Activated CD4-positive, CD25-positive, alpha-beta regulatory T cell treated with anti-CD3 and anti-CD28 coated beads, Interleukin-2, amount 50 U/mL, for 16 hours (primary cell): ENCODE measurements around the gene CHAD.
"Not testable (repeated sequence)": the region's sequence is repeated elsewhere in the genome, so short reads cannot be mapped to it uniquely, and the experiment has no call there.

Experiments used
- DNase-seq: peaks from one replicate; pipeline ENCODE4 v3.0.0-alpha.2; 2020; ENCODE audit warnings: low read depth, low spot score

CHAD gene

DNA sequence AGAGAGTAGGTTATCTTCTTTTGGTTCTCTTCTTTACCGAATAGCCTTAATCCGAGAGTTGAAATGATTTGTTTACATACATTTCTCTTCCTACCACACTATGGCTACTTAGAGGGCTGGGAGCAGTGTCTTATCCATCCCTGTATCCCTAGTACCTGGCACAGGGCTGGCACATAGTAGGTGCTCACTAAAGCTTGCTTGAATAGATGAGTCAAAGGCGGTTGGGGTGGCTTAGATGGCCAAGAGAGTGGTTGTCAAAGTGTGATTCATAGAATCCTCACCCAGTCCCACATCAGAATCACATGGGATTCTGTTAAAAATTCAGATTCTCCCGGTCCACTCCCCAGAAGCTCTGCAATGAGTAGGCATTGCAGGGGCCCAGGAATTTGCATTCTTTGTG, 11.1 kb downstream of the CHAD start:
- DNase-seq, result no peak

DNA sequence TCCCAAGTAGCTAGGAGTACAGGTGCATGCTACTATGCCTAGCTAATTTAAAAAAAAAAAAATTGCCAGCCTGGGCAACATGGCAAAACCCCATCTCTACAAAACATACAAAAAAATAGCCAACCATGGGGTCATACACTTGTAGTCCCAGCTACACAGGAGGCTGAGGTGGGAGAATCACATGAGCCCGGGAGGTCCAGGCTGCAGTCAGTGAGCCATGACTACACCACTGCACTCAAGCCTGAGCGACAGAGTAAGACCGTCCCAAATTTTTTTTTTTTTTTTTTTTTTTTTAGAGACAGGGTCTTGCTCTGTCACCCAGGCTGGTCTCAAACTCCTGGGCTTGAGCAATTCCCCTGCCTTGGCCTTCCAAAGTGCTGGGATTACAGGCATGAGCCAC, 14.8 kb downstream of the CHAD start:
- no peak for DNase-seq

DNA sequence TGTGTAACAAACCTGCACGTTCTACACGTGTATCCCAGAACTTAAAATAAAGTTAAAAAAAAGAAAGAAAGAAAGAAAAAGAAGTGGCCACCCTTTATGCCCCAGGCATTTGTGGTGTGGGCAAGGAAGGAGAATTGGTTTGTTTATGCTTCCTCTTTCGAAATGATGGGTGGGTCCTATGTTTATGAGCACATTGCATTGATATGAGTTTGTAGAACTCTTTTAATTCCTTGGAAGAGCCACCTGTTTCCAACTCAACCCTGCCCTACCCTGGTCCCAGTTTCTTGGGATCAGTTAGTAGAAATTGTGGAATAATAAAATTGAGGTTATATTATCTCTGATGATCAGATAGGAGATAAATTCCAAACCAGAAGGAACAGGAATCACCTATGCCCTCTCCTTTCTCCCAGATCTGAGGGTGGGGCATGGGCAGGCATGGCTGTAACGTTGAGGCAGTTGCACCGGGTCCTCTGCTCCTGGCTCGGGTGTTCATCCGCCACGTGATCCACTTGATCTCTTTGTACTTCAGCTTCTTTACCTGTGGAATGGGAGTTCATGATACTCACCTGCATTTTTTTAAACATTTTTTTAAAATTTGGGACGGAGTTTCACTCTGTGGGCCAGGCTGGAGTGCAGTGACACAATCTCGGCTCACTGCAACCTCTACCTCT, 15.9 kb downstream of the CHAD start:
- DNase-seq, result no peak

DNA sequence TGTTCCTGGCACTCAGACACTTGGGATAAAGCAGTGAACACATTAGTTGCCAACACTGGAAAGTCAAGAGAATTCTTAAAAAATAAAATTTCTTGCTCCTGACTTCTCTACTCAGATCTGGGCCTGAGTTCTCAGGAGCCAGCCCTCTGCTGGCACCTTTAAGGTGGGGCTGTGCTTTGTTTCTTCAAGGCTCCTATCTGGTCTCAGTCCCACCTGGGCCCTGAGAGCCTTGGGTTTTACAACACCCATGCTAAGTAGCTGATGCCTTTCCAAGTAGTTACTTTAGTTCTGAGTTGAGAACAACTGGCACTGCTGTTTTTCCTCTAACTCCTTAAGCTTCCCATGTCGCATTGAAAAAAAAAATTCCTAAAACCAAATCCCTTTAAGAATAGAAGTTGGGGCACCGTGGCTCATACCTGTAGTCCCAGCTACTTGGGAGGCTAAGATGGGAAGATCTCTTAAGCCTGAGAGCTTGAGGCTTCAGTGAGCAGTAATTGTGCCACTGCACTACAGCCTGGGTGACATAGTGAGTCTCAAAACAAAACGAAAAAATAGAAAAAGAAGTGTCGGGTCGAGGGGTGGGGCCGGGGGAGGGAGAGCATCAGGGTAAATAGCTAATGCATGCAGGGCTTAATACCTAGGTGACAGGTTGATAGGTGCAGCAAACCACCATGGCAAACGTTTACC, 16.6 kb downstream of the CHAD start:
- DNase-seq, result no peak

DNA sequence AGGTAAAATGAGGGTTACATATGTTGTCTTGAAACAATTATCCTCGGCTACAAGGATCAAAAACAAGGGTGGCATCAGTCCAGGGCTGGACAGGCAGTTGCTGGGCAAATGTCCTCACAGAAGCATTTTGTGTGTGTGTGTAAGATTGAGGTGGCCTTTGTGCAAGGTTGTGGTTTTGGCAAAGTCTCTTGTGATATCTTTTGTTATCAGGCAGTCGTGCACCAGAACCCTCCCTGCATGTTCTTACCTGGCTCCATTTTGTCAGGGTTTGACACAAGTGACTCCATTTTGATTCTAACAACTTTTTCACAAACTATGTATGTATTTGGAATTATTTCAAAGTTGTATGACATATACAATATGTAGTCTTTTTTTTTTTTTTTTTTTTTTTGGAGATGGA, 20.0 kb downstream of the CHAD start:
- no peak for DNase-seq

DNA sequence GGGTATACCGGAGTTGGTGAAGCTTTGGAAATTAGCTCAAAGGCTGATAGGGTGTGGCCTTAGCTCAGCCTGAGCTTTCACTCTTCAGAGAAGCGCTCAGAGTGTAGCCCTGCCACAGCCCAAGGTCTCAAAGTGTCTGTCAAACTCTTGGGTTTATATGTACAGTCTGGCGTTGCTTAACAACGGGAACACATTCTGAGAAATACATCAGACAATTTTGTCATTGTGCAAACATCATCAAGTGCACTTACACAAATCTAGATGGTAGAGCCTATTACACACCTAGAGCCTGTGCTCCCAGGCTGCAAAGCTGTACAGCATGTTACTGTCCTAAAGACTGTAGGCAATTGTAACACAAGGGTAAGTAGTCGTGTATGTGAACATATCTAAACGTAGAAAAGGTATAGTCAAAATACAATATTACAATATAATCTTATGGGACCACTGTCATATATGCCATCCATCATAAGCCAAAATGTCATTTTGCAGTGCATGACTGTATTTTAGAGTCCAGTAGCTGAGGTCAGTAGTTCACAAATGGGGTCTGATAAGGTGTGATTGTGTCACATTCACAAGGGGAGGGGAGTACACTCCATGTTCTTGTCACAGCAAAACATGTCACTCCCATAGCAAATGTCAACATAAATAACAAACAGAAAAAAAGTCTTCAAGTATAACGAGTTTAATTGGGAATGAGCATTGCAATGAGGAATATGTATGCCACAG, 20.6 kb downstream of the CHAD start:
- no peak for DNase-seq

DNA sequence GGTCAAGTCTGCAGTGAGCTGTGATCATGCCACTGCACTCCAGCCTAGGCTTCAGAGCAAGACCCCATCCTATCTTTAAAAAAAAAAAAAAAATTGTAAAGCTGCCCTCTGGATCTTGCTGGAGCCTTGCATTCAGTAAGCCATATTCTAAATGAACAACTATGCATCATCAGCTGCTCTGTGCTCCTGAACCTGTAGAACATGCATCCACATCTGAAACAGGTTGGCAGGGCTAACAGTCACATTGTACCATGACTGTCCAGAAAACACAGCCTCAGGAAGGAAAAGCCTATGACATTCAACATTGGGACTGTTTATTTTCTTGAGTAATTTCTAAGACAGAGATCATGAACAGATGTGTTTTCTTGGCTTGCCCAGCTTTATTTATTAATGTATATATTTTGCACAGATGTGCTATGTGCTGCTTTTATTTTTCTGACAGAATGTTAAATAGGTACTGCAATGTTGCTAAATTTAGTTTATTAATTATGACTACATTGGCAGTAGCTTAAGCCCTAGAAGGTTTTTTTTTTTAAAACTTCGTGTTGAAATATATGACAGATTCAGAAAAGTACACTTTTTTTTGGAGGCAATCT, 22.9 kb downstream of the CHAD start:
- no peak for DNase-seq

DNA sequence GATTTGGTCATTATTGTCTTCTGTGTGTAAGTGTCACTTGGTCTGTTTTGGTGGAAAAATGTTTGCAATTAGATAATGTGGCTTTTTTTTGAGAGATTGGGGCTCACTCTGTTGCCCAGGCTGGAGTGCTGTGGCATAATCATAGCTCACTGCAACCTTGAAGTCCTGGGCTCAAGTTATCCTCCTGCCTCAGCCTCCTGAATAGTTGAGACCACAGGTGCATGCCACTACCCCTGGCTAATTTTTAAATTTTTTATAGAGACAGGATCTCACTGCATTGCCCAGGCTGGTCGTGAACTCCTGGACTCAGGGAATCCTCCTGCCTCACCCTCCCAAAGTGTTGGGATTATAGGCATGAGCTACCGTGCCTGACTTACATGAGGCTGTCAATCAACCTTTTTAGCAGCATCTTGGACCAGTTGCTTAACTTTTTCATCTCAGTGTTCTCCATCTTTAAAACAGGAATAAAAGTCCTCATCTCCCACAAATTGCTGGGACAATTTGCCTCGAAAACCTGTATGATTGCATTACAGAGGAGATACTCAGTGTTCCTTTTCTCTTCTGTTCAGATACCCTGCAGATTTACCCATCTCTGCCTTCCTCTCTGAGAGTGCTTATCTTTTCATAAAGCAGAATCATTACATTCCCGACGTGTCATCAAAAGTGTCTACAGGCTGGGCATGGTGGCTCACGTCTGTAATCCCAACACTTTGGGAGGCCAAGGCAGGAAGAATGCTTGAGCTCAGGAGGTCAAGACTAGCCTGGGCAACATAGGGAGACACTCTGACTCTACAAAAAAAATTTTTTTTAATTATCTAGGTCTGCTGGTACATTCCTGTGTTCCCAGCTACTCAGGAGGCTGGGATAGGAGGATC, 23.6 kb downstream of the CHAD start:
- DNase-seq, result no peak

DNA sequence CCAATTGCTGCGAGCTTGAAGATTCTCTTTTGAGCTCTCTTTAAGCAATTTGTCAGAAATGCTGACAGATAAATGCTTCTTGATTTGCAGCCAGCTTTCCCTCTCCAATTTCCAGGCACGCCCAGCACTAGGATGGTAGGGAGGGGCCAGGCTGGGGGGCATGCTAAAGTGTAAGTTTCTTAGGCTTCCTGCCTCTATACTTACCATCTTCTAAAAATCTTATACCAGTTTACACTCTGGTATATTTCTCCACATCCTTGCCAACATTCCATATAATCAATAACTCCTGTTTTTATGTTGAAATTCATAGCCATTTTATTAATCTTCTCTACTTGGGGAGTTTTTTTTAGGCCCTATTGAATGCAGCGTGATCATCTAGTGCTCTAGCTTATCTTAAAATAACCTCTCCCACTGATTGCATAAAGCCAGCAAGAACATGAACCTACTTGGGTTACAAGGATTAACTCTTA, 25.1 kb downstream of the CHAD start:
- DNase-seq, result no peak

DNA sequence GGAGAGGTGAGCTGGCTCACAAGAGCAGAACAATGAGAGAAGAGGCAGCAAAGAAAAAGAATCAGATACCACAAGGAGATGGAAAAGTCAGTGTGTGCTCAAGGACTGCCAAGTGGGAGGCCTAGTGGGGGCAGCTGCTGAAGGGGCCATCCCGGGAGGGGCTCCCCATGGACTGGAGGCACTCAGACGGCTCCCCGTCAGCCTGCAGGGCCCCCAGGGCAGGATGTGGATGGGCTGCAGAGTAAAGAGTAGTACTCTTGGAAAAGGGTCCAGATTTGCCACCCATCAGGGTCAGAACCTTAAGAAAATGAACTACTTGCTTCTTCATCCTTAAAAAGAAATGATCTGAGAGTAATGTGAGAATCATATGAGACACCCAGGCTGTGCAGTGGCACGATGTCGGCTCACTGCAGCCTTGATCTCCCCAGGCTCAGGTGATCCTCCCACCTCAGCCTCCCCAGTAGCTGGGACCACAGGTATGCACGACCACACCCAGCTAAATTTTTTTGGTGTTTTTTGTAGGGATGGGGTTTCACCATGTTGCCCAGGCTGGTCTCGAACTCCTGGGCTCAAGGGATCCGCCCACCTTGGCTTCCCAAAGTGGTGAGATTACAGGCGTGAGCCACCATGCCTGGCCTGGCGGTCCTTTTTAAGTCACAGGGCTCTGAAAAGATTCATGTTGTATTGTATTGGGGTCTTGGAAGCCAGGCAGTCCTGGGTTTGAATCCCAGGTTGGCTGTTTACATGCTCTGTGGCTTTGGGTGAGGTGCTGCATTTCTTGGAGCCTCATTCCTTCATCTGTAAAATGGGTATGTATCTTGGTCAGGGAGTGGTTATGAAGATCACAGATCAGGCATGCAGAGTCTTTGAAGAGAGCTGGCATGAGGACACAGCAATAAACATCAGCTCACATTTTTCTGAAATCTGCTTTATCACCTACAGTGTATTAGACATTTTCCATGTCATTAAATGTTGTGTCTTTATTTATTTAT, 27.5 kb downstream of the CHAD start:
- DNase-seq, result no peak

DNA sequence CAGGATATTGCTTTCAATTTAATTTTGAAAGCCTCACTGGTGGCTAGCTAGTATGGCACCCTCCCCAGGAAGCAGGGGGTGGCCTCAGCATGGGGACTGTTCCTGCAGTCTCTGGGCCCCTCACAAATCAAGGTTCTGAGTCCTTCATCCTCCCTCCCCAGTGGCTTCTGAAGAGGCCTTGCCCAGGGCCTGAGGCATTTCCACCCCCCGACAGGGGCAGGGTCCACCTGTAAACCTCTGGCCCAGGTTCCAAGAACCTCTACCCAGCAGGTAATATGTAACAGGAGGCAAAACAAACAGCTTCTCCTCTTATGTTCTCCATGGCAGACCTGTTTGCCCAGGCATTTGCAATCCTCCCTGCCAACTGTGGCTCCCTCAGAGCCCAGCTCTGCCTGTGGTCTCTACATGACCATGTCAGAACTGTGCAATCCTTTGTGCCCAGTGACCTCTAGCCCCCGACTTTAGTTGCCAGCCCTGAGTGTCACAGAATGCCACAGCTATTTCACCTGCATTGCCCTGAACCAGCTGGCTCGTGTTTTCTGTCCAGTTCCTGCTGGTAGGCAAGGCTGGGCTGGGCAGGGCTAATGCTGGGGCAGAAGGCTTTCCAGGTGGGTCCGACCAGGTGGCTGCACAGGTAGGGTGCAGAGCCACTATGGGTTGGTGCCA, 28.4 kb downstream of the CHAD start:
- DNase-seq, result no peak

DNA sequence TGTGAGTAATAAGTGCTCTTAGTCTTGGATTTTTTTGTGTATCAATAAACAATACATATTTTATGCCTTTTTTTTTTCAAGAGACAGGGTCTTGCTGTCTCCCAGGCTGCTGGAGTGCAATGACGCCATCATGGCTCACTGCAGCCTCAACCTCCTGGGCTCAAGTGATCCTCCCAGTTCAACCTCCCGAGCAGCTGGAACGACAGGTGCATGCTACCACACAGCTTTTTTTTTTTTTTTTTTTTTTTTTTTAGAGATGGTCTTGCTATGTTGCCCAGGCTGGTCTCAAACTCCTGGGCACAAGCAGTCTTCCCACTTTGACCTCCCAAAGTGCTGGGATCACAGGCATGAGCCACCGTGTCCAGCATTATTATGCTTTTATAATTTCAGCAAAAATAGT, 29.7 kb downstream of the CHAD start:
- DNase-seq, result no peak

DNA sequence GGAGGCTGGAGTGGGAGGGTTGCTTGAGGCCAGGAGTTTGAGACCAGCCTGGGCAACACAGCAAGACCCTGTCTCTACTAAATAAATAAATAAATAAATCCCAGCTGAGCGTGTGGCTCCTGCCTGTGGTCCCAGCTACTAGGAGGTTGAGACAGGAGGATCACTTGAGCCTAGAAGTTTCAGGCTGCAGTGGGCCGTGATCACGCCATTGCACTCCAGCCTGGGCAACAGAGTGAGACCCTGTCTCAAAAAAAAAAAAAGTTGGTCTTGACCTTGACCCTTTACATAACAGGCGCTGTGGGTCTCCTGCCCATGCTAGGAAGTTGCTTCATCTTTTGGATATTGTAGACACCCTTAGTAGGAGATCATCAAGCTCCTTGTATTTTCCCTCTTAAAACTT, 31.3 kb downstream of the CHAD start:
- DNase-seq, result no peak

DNA sequence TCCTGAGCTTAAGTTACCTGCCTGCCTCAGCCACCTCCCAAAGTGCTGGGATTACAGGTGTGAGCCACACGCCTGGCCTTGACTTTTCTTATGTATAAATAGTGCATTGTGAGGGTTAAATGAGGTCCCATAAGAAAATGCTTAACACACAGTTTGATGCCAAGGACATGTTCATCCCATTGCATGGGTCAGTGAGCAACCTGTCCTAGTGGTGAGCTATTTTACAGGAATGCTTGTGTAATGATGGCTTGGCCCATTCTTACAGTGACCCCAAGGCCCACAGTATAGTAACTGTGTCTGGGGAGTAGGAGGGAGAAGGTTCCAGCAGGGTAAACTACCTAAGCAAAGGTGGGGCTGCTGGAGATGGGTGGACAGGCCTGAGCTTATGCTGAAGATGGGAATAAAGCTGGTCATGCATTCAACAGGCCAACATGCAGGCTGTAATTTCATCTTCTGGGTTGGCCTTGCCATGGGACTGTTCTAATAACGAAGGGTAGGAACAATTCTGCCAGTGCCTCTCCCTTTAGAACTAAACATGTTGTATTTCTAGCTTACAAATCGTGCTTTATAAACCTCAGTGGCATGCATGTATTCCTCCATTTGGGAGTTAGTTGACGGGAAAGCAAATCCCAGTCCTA, 36.4 kb downstream of the CHAD start:
- no peak for DNase-seq

DNA sequence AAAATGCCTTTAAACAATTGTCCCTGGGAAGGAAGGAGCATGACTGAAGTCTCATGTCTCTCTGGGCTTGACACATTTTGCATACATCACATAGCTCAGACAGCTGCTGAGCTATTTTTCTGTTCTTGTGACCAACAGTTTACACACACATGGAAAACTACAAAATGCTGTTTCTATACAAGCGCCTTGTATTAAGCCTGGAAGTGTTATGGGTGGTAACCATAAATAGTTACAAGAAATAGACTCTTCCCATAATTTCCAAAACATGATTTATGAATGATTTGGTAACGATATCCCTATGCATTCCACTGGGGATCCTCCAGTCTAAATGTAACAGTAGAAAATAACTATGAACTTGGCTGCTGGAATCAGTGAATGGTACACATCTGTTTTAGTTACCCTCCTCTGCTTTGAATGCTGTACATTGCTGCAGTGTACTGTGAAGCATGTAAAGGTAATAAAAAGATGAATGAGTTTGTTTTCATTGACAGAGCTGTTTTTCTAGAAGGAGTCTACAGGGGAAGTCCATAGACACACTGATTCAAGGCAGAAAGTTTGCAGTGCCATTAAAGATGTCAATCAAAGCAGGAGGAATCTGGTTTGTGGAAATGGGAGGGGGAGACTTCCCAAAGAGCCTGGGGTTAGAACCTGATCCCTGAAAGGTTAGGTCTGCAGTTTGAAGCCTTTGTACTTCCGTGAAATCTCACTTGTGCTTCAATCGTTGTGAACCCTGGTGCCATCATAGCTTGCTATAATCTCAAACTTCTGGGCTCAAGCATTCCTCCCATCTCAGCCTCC, 37.7 kb downstream of the CHAD start:
- no peak for DNase-seq

DNA sequence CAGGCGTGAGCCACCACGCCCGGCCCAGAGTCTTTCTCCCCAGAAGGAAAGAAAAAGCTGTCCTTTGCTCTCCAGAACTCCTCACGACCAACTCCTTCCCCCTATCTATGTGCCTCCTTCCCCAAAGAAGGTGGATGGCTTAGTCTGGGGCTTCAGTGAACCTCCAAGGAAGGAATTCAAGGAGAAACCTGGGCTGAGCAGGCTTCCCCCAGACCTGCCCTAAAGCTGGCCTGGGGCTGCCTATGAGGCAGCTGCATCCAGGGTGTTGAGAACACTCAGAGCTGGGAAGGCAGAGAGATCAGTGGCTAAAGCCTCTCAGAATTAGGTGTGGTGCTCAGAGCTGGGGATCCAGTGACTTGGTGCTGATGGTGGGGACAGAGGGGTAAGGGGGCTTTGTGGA, 38.9 kb downstream of the CHAD start:
- DNase-seq, result no peak

DNA sequence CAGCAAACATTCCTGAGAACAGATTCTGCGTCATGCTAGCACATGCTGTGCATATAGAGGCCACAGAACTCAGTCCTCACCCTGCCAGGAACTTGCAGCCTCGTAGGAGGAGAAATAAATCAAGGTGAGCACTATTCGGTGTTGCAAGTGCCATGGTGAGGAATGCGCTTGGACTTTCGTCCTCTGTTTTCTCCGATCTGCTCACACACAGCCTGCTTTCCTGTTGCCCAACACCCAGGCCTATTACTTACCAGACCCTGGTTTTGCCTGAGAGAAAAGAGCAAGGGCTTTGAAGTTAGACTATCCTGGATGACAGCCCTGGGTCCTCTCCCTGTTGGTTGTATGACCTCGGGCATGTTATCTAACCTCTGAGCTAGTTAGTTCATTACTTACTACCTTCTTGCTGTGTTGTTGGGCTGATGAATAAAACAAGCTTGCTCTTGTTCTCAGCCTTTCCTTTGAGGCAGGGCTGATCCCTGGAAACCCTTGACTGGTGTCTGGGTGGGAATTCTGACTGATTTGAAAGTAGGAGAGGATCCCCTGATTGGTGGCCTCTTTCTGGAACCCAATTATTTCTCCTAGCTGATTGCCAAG, 39.8 kb downstream of the CHAD start:
- no peak for DNase-seq

DNA sequence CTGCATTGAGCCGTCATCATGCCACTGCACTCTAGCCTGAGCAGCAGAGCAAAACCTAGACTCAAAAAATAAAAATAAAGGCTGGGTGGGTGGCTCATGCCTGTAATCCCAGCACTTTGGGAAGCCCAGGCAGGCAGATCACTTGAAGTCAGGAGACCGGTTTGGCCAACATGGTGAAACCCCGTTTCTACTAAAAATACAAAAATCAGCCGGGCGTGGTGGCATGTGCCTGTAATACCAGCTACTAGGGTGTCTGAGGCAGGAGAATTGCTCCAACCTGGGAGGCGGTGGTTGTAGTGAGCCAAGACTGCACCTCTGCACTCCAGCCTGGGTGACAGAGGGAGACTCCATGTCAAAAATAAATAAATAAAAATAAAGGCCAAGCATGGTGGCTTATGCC, 40.6 kb downstream of the CHAD start:
- not testable (repeated sequence) for DNase-seq
